Measurements from ENCODE around the gene SMIM41. TPM values are rescaled to one million over a fixed set of nuclear protein-coding genes. Genes with fewer than 3 reads are reported as not detected.
A peak's percentile ranks its signal among the peaks of the same experiment; 100 is the strongest.

Gene SMIM41
- total RNA-seq, 2 experiments from 2014 or later, result not detected

DNA sequence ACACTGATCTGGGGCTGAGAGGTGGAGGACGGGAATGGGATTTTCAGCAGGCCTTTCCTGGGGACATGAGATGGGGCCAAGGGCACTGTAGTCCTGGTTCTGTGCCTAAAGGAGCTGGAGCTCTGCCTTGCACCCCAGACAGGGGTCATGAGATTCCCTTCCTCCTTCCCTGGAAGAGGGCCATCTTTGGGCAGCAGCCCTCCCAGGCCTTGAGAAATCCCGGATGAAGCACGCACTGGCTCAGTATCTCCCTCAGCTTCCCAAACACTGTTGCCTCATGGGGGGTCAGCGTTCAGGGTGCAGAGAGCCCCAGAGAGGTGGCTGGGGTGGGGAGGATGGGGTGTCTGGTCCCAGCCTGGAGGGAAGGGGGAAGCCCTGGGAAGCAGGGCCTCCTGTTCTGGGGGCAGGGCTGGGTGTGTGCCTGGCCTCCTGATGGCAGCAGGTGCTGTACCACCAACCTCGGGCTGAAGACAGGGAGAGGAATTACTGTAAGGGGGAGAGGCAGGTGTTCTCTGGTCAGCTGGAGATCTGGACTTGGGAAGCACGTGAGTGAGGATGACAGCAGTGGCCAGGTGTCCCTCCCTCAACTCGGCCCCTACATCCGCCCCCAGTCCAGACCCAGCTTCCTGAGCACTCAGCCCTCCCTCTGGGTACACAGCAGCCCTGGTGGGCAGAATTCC is 36.7 kb upstream of the SMIM41 start:
- CTCF ChIA-PET, result interaction anchor here (7.2 kb wide), 1 partner anchor 19 kb away, joined by 80 read pairs; no protein-coding TSS in a partner anchor
- Mint-ChIP-seq H3K4me1 (peaks cover 33% of the 10 kb centered on the region), H3K9me3 (ENCODE audit: low read depth) (no peaks in the 10 kb centered on the region), H3K27ac (no peak overlapping the region), H3K4me3 (no peak overlapping the region), H3K36me3 (no peaks in the 10 kb centered on the region), H3K27me3 (peaks cover 4% of the 10 kb centered on the region)
- DNase-seq, result no peak
- no peak for ATAC-seq

DNA sequence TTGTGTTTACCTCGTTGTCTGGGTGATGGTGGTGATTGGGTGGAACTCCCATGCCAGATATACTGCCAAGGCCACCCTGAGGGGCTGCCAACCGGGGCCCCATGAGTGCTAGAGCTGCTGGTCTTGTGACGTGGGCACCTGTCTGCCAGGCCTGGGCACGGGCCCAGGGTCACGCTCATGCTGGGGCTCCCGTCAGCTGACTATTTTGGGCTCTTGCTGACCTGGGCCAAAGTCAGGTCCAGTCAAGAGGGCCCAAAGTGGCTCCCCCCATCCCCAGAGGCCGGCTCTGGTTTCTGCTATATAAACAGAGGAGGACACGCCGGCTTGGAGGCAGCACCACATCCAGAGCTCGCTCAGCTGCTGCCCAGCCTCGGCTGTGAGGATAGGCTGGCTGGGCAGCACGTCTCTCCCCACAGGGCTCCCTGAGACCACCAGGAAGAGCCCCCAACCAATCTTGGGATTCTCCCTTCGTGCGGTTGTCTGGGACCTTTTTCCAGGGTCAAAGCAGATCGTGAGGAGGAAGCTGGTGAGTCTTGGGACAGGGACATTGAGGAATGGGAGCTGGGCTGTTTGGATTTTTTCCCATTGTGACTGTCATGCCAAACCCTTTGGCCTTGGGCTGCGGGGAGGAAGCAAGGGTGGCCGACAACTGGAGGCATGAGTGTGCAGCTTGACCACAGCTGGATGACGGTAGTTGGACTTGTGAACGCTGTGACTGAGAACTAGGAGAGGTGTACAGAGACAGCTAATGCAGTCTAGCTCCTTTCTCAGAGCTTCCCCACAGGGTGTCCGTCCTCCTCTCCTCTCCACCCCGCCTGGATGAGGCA is 35.9 kb upstream of the SMIM41 start:
- Mint-ChIP-seq H3K27ac (no peak overlapping the region), H3K4me3 (no peak overlapping the region), H3K4me1 (peaks cover 28% of the 10 kb centered on the region), H3K9me3 (ENCODE audit: low read depth) (no peaks in the 10 kb centered on the region), H3K36me3 (no peaks in the 10 kb centered on the region), H3K27me3 (no peaks in the 10 kb centered on the region)
- DNase-seq (no peak), ATAC-seq (no peak)
- CTCF ChIA-PET, result interaction anchor here (0.6 to 7.2 kb wide), 3 partner anchors 18 to 25 kb away, joined by 3 to 80 read pairs (median 4); no protein-coding TSS in a partner anchor

DNA sequence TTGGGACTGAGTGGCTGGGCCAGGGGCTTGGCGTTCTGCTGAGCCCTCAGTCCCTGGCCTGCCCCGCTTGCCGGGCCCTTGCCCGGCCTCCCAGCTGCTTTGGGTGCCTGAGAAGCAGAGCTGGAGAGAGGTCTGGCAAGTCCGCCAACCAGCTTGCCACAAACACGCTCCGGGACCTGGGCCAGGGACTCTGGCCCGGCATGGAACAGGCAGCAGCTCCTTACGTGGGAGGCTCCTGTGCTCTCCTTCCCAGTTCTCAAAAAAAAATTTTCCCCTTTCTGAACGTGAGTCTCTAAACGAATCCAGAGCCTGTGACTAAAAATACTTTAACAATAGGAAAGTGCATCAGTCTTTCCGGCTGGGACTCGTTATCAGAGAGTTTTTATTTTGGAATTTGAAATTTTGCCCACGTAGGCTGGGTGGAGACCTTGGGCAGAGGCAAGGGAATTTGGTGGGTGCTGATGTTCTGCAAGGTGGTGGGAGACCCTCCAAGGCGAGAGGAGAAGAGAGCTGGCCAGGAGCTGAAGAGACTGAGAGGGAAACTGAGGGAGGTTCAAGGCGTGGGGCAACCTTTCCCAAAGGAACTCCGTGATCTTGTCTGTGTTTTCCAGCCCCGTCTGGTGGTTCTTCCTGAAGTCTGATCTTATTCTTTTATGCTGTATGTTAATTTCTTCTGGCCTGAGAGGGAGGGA is 35.1 kb upstream of the SMIM41 start:
- Mint-ChIP-seq H3K4me1 (peaks cover 31% of the 10 kb centered on the region), H3K9me3 (ENCODE audit: low read depth) (no peaks in the 10 kb centered on the region), H3K4me3 (no peak overlapping the region), H3K27me3 (peaks cover 3% of the 10 kb centered on the region), H3K36me3 (peaks cover 2% of the 10 kb centered on the region), H3K27ac (no peak overlapping the region)
- ATAC-seq, result no peak
- CTCF ChIA-PET, result interaction anchor here (0.6 to 7.2 kb wide), 2 partner anchors 20 to 24 kb away, joined by 4 to 80 read pairs; no protein-coding TSS in a partner anchor
- DNase-seq, result no peak

DNA sequence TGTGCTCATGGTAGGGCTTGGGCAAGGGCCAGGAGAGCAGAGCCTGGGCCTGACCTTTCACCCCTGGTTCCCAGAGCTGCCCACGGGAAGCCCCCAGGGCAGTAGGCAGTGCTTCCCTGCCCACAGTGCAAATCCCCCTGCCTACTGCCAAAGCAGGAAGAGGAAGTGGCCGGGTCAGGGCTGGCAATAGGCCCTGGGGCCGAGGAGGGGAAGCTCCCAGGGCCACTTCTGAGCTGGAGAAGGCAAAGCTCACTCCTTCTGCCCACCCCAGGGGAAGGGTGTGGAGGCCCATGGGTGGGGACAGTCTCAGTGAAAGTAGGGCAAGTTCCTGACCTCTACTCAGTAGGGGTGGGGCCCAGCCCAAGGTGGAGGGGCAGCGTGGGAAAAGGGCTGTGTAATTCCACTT is 33.7 kb upstream of the SMIM41 start:
- H3K27me3 Mint-ChIP-seq, result peaks cover 6% of the 10 kb centered on the region
- ATAC-seq (no peak), DNase-seq (no peak)
- no peak overlapping the region for H3K4me3 Mint-ChIP-seq
- peaks cover 2% of the 10 kb centered on the region for H3K36me3 Mint-ChIP-seq
- peaks cover 42% of the 10 kb centered on the region for H3K4me1 Mint-ChIP-seq
- no peaks in the 10 kb centered on the region for H3K9me3 Mint-ChIP-seq (ENCODE audit: low read depth)
- peak overlapping the region; percentile 14 for H3K27ac Mint-ChIP-seq
- CTCF ChIA-PET, result interaction anchor here (0.6 to 7.2 kb wide), 2 partner anchors 21 to 22 kb away, joined by 3 to 80 read pairs; no protein-coding TSS in a partner anchor

DNA sequence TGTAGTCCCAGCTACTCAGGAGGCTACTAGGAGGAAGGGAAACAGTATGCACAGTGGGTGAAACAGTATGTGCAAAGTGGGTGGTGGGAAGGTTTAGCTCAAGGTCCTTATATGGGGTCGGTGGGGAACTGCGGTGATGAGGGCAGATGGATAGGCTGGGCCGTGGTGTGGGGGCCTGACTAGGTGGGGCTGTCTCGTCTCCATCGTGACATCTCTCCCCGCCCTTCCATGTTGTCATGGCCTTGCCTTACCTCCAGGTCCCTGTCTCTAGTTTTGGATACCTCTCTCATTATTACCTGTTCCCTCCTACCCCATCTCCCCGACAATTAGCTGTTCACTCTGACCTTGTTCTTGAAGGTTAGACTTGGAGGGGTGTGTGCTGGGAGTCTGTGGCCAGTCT is 32.6 kb upstream of the SMIM41 start:
- peaks cover 6% of the 10 kb centered on the region for H3K27me3 Mint-ChIP-seq
- ATAC-seq (no peak), DNase-seq (no peak)
- peaks cover 45% of the 10 kb centered on the region for H3K4me1 Mint-ChIP-seq
- H3K4me3 Mint-ChIP-seq, result no peak overlapping the region
- no peak overlapping the region for H3K27ac Mint-ChIP-seq
- peaks cover 2% of the 10 kb centered on the region for H3K36me3 Mint-ChIP-seq
- no peaks in the 10 kb centered on the region for H3K9me3 Mint-ChIP-seq (ENCODE audit: low read depth)
- CTCF ChIA-PET, result interaction anchor here (1.6 to 7.2 kb wide), 4 partner anchors 14 to 23 kb away, joined by 3 to 80 read pairs (median 9); partner anchors contain the start of gene ATG101

DNA sequence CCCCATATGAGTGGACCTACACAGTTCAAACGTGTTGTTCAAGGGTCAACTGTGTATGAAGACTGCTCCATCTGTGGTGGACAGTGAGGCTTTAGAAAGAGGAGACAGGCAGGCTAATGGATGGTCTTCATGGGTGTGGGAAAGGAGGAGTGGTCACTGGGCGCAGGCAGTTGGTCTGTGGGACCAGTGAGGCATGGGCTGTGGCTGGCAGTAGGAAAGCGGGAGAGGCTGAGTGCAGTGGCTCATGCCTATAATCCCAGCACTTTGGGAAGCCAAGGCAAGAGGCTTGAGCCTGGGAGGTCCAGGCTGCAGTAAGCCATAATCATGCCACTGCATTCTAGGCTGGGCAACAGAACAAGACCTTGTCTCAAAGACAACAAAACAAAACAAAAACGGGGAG is 30.2 kb upstream of the SMIM41 start:
- Mint-ChIP-seq H3K4me1 (peaks cover 46% of the 10 kb centered on the region), H3K27ac (peak overlapping the region; percentile 42), H3K36me3 (peaks cover 2% of the 10 kb centered on the region), H3K4me3 (peak overlapping the region; percentile 51), H3K27me3 (peaks cover 6% of the 10 kb centered on the region), H3K9me3 (ENCODE audit: low read depth) (no peaks in the 10 kb centered on the region)
- CTCF ChIA-PET, result interaction anchor here (0.7 to 7.2 kb wide), 4 partner anchors 17 to 71 kb away, joined by 3 to 80 read pairs (median 8); no protein-coding TSS in a partner anchor
- ATAC-seq (no peak), DNase-seq (no peak)

DNA sequence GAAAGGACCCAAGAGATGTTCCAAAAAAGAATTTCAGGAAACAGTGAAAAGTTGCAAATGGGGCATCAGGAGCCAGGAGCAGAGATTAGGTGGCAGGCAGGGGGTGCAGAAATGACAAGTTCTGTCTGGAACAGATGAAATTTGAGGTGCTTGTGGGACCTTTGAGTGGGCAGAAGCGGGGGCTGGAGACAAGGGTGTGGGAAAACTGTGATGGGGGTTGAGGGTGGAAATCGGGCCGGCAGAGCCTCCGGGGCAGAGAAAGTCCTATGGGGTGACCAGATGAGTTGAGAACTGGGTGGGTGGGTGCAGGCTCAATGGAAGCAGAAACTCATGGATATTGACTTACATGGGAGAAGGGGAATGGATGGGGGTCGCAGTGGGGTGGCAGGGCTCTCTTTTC is 29.8 kb upstream of the SMIM41 start:
- Mint-ChIP-seq H3K36me3 (peaks cover 2% of the 10 kb centered on the region), H3K9me3 (ENCODE audit: low read depth) (no peaks in the 10 kb centered on the region), H3K4me1 (peaks cover 46% of the 10 kb centered on the region), H3K4me3 (peak overlapping the region; percentile 51), H3K27ac (peak overlapping the region; percentile 25), H3K27me3 (peaks cover 6% of the 10 kb centered on the region)
- CTCF ChIA-PET, result interaction anchor here (2.8 to 6.6 kb wide), 2 partner anchors 19 to 24 kb away, joined by 29 to 56 read pairs; partner anchors contain the start of gene ATG101
- DNase-seq (no peak), ATAC-seq (no peak)

DNA sequence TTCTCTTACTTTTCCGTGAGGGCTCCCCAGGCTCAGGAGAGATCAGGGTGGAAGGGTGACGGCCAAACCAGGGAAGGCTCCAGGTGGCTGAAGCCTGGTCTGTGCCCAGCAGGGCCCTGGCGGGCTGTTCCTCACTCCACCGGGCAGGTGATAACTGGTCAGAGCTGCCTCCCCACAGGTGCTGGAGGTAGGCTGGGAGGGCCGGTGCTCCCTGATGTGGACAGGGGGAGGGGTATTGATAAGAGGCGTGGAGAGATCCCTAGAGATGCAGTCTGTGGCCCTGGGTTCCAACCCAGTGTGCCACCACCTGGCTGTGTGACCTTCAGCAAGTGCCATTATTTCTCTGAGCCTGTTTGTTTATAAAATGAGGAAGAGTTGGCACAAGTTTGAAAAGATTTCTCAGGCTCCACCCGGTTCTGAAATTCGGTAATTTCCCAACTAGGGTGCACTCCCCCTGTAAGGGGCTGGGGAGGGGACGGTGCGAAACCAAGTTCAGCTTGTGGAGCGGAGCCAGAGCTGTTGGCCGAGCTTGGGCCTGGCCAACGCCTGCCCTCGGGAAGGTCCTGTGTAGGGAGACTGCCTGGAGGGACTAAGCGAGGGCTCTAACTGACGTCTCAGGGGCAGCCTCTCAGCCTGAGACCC is 29.3 kb upstream of the SMIM41 start:
- Mint-ChIP-seq H3K4me3 (peak overlapping the region; percentile 79), H3K4me1 (peaks cover 46% of the 10 kb centered on the region), H3K27ac (peak overlapping the region; percentile 87), H3K9me3 (ENCODE audit: low read depth) (no peaks in the 10 kb centered on the region), H3K36me3 (peaks cover 2% of the 10 kb centered on the region), H3K27me3 (peaks cover 6% of the 10 kb centered on the region)
- CTCF ChIA-PET, result interaction anchor here (1.0 to 6.6 kb wide), 9 partner anchors 9 to 71 kb away, joined by 3 to 56 read pairs (median 8); partner anchors contain the start of gene ATG101
- ATAC-seq, result no peak
- DNase-seq, result no peak

DNA sequence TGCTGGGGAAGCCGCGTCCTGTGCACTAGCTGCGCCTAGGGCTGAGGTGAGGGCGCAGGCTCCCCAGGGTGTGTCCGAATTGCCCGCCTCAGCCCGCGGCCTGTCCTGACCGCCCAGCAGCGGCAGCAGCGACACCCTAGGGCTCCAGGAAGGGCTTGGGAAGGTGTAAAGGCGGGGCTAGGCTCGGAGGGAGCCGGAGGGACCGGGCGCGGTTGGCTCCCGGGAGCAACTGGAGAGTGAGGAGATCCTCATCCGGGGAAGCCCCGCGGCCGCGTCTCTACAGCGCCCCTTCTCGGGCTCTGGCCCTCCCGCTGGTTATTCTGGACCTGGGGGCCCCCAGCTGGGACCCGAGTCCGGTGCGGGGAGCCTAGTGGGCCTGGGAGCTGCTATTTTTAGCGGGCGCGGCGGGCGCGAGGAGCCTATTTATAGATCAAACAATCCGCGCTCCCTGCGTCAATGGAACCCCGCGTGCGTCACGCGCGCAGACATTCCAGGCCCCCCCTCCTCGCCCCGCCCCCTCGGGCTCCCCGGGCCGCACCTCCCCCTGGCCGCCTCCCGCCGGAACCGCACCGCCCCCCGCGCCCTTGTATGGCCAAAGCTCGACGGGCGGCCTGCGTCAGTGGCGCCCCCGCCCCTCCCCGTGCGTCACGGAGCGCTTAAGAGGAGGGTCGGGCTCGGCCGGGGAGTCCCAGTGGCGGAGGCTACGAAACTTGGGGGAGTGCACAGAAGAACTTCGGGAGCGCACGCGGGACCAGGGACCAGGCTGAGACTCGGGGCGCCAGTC is 28.6 kb upstream of the SMIM41 start, which contains the start of gene NR4A1:
NR4A1 (plus strand) TSS at position 685 of the 784 bp plus-strand sequence. CDS start 2,887 bp downstream, outside the sequence.
- Mint-ChIP-seq H3K9me3 (ENCODE audit: low read depth) (no peaks in the 10 kb centered on the region), H3K27me3 (peaks cover 6% of the 10 kb centered on the region), H3K36me3 (peaks cover 2% of the 10 kb centered on the region), H3K4me3 (peak within 1 kb of the TSS; percentile 79), H3K27ac (peak within 1 kb of the TSS; percentile 87), H3K4me1 (peaks cover 41% of the 10 kb centered on the region)
- ATAC-seq (peak; percentile 85), DNase-seq (peak; percentile 97)
- CTCF ChIA-PET, result interaction anchor here (0.9 to 6.6 kb wide), 12 partner anchors 9 to 71 kb away, joined by 3 to 56 read pairs (median 7); partner anchors contain the start of gene ATG101

DNA sequence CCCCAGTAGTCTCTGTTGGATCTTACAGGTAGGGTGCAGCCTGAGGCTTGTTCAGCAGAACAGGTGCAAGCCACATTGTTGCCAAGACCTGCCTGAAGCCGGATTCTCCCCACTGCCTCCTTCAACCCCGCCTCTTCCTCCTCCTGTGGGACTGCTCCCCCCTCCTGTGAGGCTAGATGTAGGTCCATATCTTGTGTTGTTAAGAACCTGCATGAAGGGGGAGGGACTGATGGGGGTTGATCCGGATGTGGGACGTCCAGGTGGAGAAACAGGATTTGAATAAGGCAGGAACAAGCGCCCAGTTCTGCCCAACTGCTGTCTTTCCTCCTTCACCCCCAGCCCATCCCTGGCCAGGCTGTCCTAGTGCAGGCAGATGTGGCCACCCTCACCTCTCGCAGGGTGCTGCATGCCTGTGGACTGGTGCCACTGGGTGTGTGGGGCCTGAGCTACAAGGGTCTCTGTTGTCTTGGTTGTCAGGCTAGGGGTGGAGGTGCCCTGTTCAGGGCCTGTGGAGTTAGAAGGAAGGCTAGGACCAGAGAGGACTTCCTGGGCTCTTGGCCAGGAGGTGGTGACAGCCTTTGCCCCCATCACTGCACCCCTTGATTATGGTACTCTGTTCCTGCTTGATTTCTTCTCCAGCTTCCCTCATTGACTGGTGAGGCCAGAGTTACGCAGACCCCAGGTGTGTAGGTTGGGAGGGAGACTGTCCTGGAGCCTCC is 26.9 kb upstream of the SMIM41 start:
- Mint-ChIP-seq H3K27me3 (peaks cover 6% of the 10 kb centered on the region), H3K4me1 (peaks cover 34% of the 10 kb centered on the region), H3K4me3 (peak overlapping the region; percentile 79), H3K9me3 (ENCODE audit: low read depth) (no peaks in the 10 kb centered on the region), H3K27ac (no peak overlapping the region), H3K36me3 (peaks cover 2% of the 10 kb centered on the region)
- DNase-seq (no peak), ATAC-seq (no peak)
- CTCF ChIA-PET, result interaction anchor here (0.8 to 6.6 kb wide), 4 partner anchors 14 to 27 kb away, joined by 3 to 56 read pairs (median 18); partner anchors contain the start of gene ATG101

DNA sequence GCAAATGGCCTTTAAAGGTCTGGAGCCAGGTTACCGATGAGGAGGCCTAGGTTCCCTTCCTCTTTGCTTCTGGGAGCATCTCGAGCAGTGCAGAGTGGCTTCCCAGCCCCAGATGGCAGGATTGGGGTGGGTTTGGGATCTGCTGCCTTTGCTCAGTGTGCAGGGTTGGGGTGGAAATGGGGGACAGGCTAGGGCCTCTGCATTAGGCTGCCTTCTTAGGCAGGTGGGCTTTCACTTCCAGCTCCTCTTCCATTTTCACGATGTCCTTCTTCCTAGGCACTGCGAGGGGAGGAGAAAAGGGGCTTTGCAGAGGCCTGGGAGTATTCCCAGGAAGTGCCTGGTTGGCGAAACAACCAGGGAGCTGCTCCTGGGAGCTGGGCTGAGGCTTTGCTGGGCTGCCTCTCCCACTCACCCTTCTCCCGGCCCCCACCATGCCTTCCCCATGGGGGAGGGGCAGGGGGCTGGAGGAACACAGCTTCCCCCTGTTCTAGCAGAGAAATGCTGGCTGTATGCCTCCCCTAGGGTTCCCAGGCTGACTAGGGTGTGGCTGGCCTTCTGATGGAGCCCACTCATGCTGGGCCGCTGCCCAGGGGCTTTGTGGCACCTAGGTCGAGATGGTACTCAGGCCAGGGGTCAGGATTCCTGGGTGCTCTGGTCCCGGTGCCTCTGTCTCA is 25.8 kb upstream of the SMIM41 start:
- DNase-seq (no peak), ATAC-seq (no peak)
- H3K27ac Mint-ChIP-seq, result no peak overlapping the region
- H3K36me3 Mint-ChIP-seq, result peaks cover 2% of the 10 kb centered on the region
- CTCF ChIA-PET, result interaction anchor here (0.8 to 6.6 kb wide), 2 partner anchors 16 to 28 kb away, joined by 3 to 56 read pairs; partner anchors contain the start of gene ATG101
- H3K9me3 Mint-ChIP-seq (ENCODE audit: low read depth), result no peaks in the 10 kb centered on the region
- peaks cover 34% of the 10 kb centered on the region for H3K4me1 Mint-ChIP-seq
- H3K27me3 Mint-ChIP-seq, result peaks cover 6% of the 10 kb centered on the region
- H3K4me3 Mint-ChIP-seq, result no peak overlapping the region

Measured in activated CD8-positive, alpha-beta memory T cell treated with anti-CD3 and anti-CD28 coated beads, Interleukin-2, amount 10 ng/mL, durations not matched to agents 7 days and 5 days (primary cell).